HepG2 (cell line): Measurements from ENCODE around the gene FANCM. TPM values are rescaled to one million over a fixed set of nuclear protein-coding genes. Genes with fewer than 3 reads are reported as not detected.

Experiments
- CBX5 ChIP-seq: sonication (generic); formaldehyde crosslinking; IDR thresholded peaks from 2 replicates; pipeline ENCODE4 v1.4.0; 2020; ENCODE audit warnings: missing genetic modification reagents, borderline replicate concordance
- CSRNP2 ChIP-seq: sonication (generic); formaldehyde crosslinking; conservative IDR thresholded peaks from 2 replicates; pipeline ENCODE4 v1.8.0; 2022; ENCODE audit warnings: low read depth, missing genetic modification reagents
- FOXA1 ChIP-seq, 2 experiments: fragments of 450-650 bp in 1 of 2; sonication (generic) in 1 of 2; formaldehyde crosslinking in 1 of 2; IDR thresholded peaks; 2 replicates each; pipeline versions ENCODE4 v1.4.0 to v1.6.1; 2016 to 2020; ENCODE audit warnings: missing genetic modification reagents in 1 of 2
- FOXA3 ChIP-seq: IDR thresholded peaks from 2 replicates; pipeline ENCODE4 v1.6.1; 2016; ENCODE audit warnings: missing genetic modification reagents, missing compliant biosample characterization
- HMG20A ChIP-seq: IDR thresholded peaks from 2 replicates; pipeline ENCODE4 v1.6.1; 2016; ENCODE audit warnings: borderline replicate concordance
- MED1 ChIP-seq: sonication (generic); formaldehyde crosslinking; IDR thresholded peaks from 2 replicates; pipeline ENCODE4 v1.4.0; 2020; ENCODE audit warnings: missing genetic modification reagents
- REL ChIP-seq: sonication (generic); formaldehyde crosslinking; conservative IDR thresholded peaks from 2 replicates; pipeline ENCODE4 v1.8.0; 2022; ENCODE audit warnings: mild to moderate bottlenecking, missing genetic modification reagents, moderate library complexity
- SATB2 ChIP-seq: sonication (generic); formaldehyde crosslinking; IDR thresholded peaks from 2 replicates; pipeline ENCODE4 v1.5.0; 2020; ENCODE audit warnings: missing genetic modification reagents
- SNRNP70 ChIP-seq: fragments of 200-400 bp; formaldehyde crosslinking; IDR thresholded peaks from 2 replicates; pipeline ENCODE4 v1.6.1; 2017; ENCODE audit warnings: mild to moderate bottlenecking, low read depth, low read length, moderate library complexity
- TCF7 ChIP-seq: sonication (generic); IDR thresholded peaks from 2 replicates; pipeline ENCODE4 v1.6.1; 2016; ENCODE audit warnings: antibody characterized with exemption, low read depth
- TRAFD1 ChIP-seq: sonication (generic); formaldehyde crosslinking; IDR thresholded peaks from 2 replicates; pipeline ENCODE4 v1.5.1; 2020; ENCODE audit warnings: missing genetic modification reagents, mild to moderate bottlenecking, borderline replicate concordance
- ZBTB25 ChIP-seq: IDR thresholded peaks from 2 replicates; pipeline ENCODE4 v1.6.1; 2018; ENCODE audit warnings: missing genetic modification reagents
- ZEB1 ChIP-seq: IDR thresholded peaks from 2 replicates; pipeline ENCODE4 v1.6.1; 2012; ENCODE audit warnings: mild to moderate bottlenecking, low read depth, inconsistent platforms; ENCODE audit not compliant: insufficient replicate concordance
- ZFP91 ChIP-seq: sonication (generic); formaldehyde crosslinking; IDR thresholded peaks from 2 replicates; pipeline ENCODE4 v1.9.0; 2022; ENCODE audit warnings: missing genetic modification reagents, mild to moderate bottlenecking, borderline replicate concordance
- ZNF12 ChIP-seq: sonication (generic); formaldehyde crosslinking; IDR thresholded peaks from 2 replicates; pipeline ENCODE4 v1.5.0; 2020; ENCODE audit warnings: missing genetic modification reagents
- ZNF124 ChIP-seq: sonication (generic); formaldehyde crosslinking; IDR thresholded peaks from 2 replicates; pipeline ENCODE4 v1.4.0; 2020; ENCODE audit warnings: missing genetic modification reagents
- ZNF296 ChIP-seq: sonication (generic); formaldehyde crosslinking; conservative IDR thresholded peaks from 2 replicates; pipeline ENCODE4 v1.5.0; 2020; ENCODE audit warnings: mild to moderate bottlenecking, missing genetic modification reagents
- ZNF510 ChIP-seq: sonication (generic); formaldehyde crosslinking; IDR thresholded peaks from 2 replicates; pipeline ENCODE4 v1.4.0; 2020; ENCODE audit warnings: low read depth, mild to moderate bottlenecking, missing genetic modification reagents
- ZNF597 ChIP-seq: sonication (generic); formaldehyde crosslinking; IDR thresholded peaks from 2 replicates; pipeline ENCODE4 v1.5.0; 2020; ENCODE audit warnings: missing genetic modification reagents
- ZNF629 ChIP-seq: sonication (generic); formaldehyde crosslinking; conservative IDR thresholded peaks from 2 replicates; pipeline ENCODE4 v1.5.0; 2020; ENCODE audit warnings: missing genetic modification reagents
- ZNF652 ChIP-seq: IDR thresholded peaks from 2 replicates; pipeline ENCODE4 v1.6.1; 2016; ENCODE audit warnings: low read depth, borderline replicate concordance
- ZNF878 ChIP-seq: sonication (generic); formaldehyde crosslinking; IDR thresholded peaks from 2 replicates; pipeline ENCODE4 v1.8.1; 2023; ENCODE audit warnings: mild to moderate bottlenecking, missing genetic modification reagents, moderate library complexity
- ZSCAN22 ChIP-seq: sonication (generic); formaldehyde crosslinking; IDR thresholded peaks from 2 replicates; pipeline ENCODE4 v1.4.0; 2020; ENCODE audit warnings: mild to moderate bottlenecking, missing genetic modification reagents
- polyA plus RNA-seq, 8 experiments: library from polyadenylated mRNA; depleted of rRNA in 3 of 8; stranded (reverse) in 7 of 8; unstranded in 1 of 8; fragments of >200 nt; fragmentation: Illumina TruSeq in 4 of 8; extraction: Trizol in 4 of 8; gene quantifications; 2 replicates each; pipeline versions ENCODE4 v1.2.1 to v1.2.3, GENCODE V29; 2011 to 2016; ENCODE audit warnings: low read depth in 4 of 8, missing spikeins in 1 of 8, mixed read lengths in 1 of 8; ENCODE audit not compliant: insufficient read depth in 1 of 8
- total RNA-seq, 5 experiments: library from RNA; depleted of rRNA; stranded (reverse); fragments of >200 nt; fragmentation: Illumina TruSeq; extraction: Trizol; gene quantifications; 2 replicates each; pipeline ENCODE4 v1.2.3, GENCODE V29; 2016; ENCODE audit warnings: low read depth in 1 of 5

Gene FANCM
- total and polyA plus RNA-seq, 2 of the 13 experiments (the other 11 are each of a cell fraction or from before 2014, with no cell fraction given): 2.6 to 10.4 TPM

- TF ChIP-seq TRAFD1 (CRISPR knock-in tag): no peak
- TF ChIP-seq ZNF652 (CRISPR knock-in tag): peak; percentile 77
- TF ChIP-seq ZFP91 (CRISPR knock-in tag): no peak
- no peak for TF ChIP-seq ZNF629
- TF ChIP-seq ZEB1: no peak
- TF ChIP-seq FOXA1 (IDR thresholded peaks at IDR 0.05): no peak
- peak; percentile 51; the same call in 1 of the 2 replicates for TF ChIP-seq FOXA1 (CRISPR knock-in tag; IDR thresholded peaks at IDR 0.05)
- TF ChIP-seq FOXA3 (CRISPR knock-in tag): peak; percentile 73
- no peak for TF ChIP-seq ZNF296 (CRISPR knock-in tag)
- no peak for TF ChIP-seq ZNF12 (CRISPR knock-in tag)
- no peak for TF ChIP-seq CBX5
- no peak for TF ChIP-seq SNRNP70
- TF ChIP-seq ZBTB25: no peak
- TF ChIP-seq REL (CRISPR knock-in tag): no peak
- no peak for TF ChIP-seq ZNF878
- TF ChIP-seq TCF7: no peak
- TF ChIP-seq ZNF597 (CRISPR knock-in tag): no peak
- no peak for TF ChIP-seq ZSCAN22 (CRISPR knock-in tag)
- TF ChIP-seq ZNF510 (CRISPR knock-in tag): no peak
- no peak for TF ChIP-seq ZNF124
- TF ChIP-seq SATB2 (CRISPR knock-in tag): no peak
- 0 out of 2 replicates have a peak, but pooled peaks have one; percentile 12 for TF ChIP-seq HMG20A
- TF ChIP-seq MED1 (CRISPR knock-in tag): no peak
- TF ChIP-seq CSRNP2 (CRISPR knock-in tag): no peak
Observed at GRCh38 chr14:45112896-45113781, 22.6 kb upstream of the FANCM start (continued).
